ENCODE measurements around the gene PREX1.

Gene PREX1

GRCh38 chr20:48649868-48650267, 177.9 kb downstream of the PREX1 start:
- no peak for DNase-seq

DNA sequence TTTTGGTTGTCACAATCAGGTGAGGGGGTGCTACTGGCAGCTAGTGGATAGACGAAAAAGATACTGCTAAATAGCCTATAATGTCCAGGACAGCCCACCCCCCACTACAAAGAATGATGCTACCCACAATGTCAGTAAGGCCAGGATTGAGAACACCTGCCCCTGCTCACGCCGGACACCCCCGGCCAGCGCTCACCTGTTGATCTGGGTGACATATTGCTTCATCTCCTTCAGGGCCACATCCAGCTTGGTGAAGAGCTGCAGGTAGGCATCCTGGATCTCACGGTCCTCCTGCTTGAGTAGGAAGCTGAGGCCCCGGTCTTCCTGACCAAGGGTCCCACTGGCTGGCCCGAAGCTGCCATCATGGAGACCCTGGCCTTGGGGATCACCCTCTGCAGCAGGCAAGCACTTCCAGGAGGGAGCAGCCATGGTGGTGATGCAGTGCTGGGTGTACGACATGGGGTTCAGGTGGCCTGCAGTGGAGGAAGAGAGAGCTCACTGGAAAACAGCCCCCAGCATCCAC, 178.6 kb downstream of the PREX1 start:
- DNase-seq = no peak

DNA sequence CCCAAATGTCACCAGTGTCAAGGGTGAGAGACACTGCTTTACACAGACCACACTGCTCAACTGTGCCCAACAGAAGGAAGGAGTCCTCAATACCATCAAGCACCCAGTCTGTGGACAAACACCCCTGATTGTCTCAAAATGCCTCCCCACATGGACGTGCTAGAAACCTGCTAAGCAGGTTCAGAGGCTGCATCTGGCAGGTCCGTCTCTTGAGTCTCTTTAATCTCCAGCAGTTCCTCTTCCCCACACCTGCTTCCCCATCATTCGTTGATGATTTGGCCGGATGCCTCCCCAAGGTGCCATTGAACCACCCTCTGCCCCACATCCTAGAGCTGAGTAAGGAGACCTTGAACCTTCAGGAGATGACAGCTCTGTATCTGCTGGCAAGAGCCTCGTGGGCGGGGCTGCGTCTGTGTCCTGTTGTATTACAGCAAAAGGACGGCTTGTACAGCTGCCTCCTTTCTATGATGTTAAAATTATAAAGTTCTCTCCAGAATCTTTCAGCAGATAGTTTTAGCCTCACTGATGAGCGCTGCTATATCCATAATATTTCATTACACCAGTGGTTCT, 179.2 kb downstream of the PREX1 start:
- DNase-seq = no peak

- no peak for DNase-seq
Observed at GRCh38 chr20:48647858-48648257, 179.9 kb downstream of the PREX1 start.

DNA sequence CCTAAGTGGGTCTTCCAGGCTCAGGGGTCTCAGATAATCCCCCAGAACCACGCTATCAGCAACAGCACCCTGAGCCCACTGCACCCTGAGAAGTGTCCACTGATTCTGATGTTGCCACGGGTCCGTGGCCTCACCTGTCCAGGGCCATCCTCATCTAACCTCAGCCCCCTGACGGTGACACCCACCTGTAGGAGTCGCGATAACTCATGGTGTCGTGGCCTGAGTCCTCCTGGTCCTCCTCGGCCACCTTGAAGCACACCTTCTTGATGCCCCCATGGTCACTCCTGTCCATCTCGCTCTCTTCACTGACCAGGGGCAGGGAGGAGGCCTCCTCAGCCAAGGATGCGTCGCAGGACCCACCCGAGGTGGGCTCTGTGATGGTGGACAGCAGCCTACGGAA, 182.1 kb downstream of the PREX1 start:
- no peak for DNase-seq

DNA sequence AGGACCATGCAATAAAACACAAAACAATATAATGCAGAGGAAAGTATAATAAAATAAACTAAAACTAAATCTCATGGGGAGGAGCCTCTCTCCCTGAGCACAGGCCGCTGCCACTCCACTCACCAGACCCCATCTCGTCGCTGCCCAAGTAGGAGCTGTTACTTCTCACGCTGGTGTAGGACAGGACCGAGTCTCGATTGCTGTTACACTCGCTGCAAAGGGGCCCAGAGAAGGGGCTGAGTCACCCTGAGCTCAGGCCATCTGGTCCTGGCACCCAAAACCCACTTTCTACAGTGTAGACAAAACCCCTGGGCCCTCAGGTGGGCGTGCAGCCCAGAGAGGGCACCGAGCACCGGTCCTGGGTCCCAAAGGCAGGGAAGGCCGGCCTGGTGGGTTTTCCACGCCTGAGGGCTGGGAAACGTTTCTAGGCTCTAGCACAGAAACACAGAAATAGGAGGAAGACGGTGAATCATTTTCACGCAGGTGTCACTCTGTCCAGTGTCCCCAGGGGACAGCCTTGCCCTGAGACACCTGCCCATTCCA, 183.4 kb downstream of the PREX1 start:
- no peak for DNase-seq

GRCh38 chr20:48642105-48642880, 185.5 kb downstream of the PREX1 start:
- DNase-seq = no peak

- no peak for DNase-seq
Observed at GRCh38 chr20:48640871-48641270, 186.9 kb downstream of the PREX1 start.

DNA sequence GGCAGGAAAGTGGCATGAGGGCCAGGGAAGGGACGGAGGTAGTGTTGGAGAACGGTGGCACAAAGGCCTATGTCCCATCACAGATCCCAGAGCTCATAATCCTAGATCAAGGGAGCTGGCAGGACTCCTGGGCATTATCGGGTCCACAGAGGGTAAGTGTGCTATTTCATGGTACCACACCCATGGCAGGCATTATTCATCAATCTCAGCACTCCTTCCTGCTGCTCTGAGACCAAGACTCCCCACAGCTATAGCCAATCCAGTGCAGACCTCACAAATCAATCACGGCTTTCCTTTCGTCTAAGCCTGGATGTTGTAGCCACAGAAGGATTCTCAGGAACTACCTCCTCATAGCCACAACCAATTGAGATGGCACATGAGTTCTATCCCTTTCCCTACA, 187.9 kb downstream of the PREX1 start:
- no peak for DNase-seq

DNA sequence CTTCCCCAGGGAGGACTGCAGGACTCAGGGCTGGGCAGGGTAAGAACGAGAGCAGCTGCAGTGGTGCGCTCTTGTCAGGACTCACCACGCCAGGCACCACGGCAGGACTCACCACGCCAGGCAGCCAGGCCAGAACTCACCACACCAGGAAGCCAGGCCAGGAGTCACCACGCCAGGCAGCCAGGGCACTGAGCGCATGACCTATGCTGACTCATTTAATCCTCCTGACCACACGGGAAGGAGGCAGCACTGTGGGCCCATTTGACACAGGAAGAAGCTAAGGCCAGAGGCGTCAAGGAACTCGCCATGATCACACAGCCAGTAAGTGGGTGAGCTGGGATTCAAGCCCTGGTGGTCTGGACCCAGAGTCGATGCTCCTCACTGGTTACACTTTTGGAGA, 189.3 kb downstream of the PREX1 start:
- DNase-seq = no peak

DNA sequence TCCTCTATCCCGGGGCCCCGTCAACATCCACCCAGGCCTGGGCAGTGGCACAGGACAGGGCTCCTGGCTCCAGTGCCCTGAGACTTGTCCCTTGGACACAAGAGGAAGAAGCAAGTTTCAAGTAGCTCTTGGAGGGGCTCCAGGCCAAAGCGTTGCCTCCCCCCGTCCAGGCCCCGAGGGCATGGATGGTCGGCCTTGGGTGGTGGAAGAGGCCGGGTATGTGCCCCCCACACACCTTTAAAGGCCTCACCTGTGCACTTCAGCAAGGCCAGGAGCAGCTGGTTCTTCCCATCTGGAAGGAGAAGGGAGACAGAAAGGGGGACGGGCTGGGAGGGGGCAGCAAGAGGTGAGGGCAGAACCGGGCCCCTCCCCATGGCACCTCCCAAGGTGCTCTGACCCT, 190.3 kb downstream of the PREX1 start:
- no peak for DNase-seq

- no peak for DNase-seq
Observed at GRCh38 chr20:48636301-48636700, 191.5 kb downstream of the PREX1 start.

- DNase-seq = peak; percentile 21
Observed at GRCh38 chr20:48635791-48636267, 192.0 kb downstream of the PREX1 start.

- DNase-seq = no peak
Observed at GRCh38 chr20:48635361-48635760, 192.4 kb downstream of the PREX1 start.

GRCh38 chr20:48634641-48635040, 193.2 kb downstream of the PREX1 start:
- DNase-seq = no peak

GRCh38 chr20:48633620-48634257, 194.1 kb downstream of the PREX1 start:
- no peak for DNase-seq

DNA sequence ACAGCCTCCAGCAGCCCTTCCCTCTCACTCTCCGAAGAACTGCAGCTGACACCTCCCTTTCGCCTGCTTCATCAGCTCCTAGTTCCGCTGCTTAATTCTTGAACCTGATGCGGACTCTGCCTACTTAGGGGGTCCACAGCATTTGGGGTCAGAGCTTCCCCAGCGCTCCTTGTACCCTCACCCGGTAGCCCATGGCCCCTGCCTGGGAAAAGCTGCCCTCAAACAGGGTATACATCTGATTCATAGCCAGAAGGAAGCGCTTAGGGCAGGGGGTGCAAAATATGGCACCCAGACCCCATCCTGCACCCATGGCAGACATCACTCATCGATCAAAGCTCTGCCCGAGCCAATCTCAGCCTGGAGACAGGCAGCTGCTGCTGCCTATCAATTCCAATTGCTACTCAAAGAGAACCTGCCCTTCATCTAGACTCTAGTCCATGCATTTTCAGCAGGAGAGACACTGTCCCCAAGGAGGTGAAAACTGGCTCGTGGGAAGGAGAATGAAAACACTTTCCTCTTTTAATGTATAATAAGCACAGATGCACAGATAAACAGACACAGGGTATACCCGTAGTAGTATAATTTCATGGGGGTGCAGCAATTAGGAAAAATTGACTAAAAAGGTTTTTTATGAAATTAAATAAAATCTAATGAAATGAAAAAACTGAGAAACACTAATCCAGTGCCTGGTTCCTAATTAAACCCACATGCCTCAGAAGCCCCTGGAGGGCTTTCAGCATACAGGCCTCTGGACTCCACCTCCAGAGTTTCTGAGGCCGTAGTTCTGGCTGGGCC, 194.8 kb downstream of the PREX1 start:
- DNase-seq = no peak

- no peak for DNase-seq
Observed at GRCh38 chr20:48632017-48632824, 195.6 kb downstream of the PREX1 start.

- no peak for DNase-seq
Observed at GRCh38 chr20:48631114-48632016, 196.4 kb downstream of the PREX1 start.

DNA sequence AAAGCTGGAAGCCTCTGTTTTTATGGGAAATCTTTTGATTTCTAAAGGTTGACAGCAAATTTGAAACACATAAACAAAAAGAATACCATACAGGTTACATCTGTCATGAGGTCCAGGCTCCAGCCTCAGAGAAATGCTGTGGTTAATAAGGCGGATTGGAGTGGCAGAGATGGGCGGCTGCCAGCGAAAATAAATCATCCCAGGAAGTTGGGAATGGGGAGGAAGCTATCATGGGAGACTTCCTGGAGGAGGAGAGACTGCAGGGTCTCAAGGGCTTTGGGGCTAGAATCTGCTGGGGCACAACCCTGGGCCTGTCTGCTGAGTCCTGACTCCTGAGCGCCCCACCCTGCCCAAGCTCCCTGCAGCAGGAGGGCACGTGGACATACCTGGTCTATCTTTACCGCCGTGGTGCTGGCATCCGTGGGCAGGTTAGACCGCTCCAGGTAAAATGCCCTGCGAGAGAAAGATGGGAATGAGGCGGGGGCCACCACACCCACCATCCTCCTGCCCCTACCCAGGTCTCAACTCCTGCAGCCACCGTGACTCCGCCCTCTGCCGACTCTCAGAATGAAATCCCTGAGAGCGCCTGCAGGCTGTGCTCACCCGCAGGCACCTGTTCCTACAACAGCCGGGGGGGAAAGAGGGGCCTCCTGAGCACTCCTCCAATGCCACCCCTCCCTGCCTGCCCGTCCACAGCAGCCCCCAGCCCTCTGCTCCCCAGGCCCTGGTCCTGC, 197.3 kb downstream of the PREX1 start:
- no peak for DNase-seq
